IMR-90 (cell line): Measurements from ENCODE around the gene CSRP2. TPM values are rescaled to one million over a fixed set of nuclear protein-coding genes. Genes with fewer than 3 reads are reported as not detected.

Experiments used
- ATAC-seq: fragments of 200-7000 bp; cut with Tn5 transposase; 2 replicates; pipeline ENCODE4 v1.9.1; 2020; ENCODE audit warnings: low read depth, mild to moderate bottlenecking, moderate library complexity
- BruUV-seq: library from RNA; stranded (reverse); fragments of 400-500 nt; replicated peaks from 2 replicates; lab custom pipeline; 2021; lab: Mats Ljungman, UMichigan
- CTCF ChIA-PET: fragments of 300-600 bp; formaldehyde crosslinking; extraction: SDS; loops from one replicate; lab custom pipeline; 2021; ENCODE audit warnings: antibody characterized with exemption; lab: Yijun Ruan, JAX
- POLR2A ChIA-PET: fragments of 300-600 bp; sonication (Branson Sonifier 250); formaldehyde crosslinking; loops from one replicate; lab custom pipeline; 2022; ENCODE audit warnings: antibody characterized with exemption; ENCODE audit not compliant: unreplicated experiment; lab: Charles Lee
- DNase-seq: peaks from one replicate; pipeline ENCODE4 v3.0.0; 2013
- H2AFZ ChIP-seq: replicated peaks from 2 replicates; pipeline ENCODE3; 2013; ENCODE audit warnings: low read length, mild to moderate bottlenecking; ENCODE audit not compliant: poor library complexity
- H2AK5ac ChIP-seq: 2 replicates; pipeline ENCODE4 v1.6.1; 2013; ENCODE audit warnings: low read depth, low read length, inconsistent platforms
- H2AK9ac ChIP-seq: replicated peaks from 2 replicates; pipeline ENCODE3; 2013; ENCODE audit warnings: mild to moderate bottlenecking, low read depth, low read length, moderate library complexity; ENCODE audit not compliant: poor library complexity
- H2BK120ac ChIP-seq: 2 replicates; pipeline ENCODE4 v1.6.1; 2013; ENCODE audit warnings: low read depth, low read length, inconsistent platforms
- H2BK15ac ChIP-seq: 3 replicates; pipeline ENCODE4 v1.6.1; 2013; ENCODE audit warnings: low read depth, low read length, inconsistent platforms
- H2BK20ac ChIP-seq: 2 replicates; pipeline ENCODE4 v1.6.1; 2013; ENCODE audit warnings: low read depth, mild to moderate bottlenecking, inconsistent platforms, low read length, moderate library complexity
- H2BK5ac ChIP-seq: 2 replicates; pipeline ENCODE4 v1.6.1; 2013; ENCODE audit warnings: mild to moderate bottlenecking, low read depth, low read length, inconsistent platforms; ENCODE audit not compliant: poor library complexity, severe bottlenecking
- H3K14ac ChIP-seq: replicated peaks from 2 replicates; pipeline ENCODE4 v1.6.1; 2013; ENCODE audit warnings: low read depth, low read length, inconsistent platforms
- H3K18ac ChIP-seq: 2 replicates; pipeline ENCODE4 v1.6.1; 2013; ENCODE audit warnings: low read depth, low read length, control low read depth
- H3K23ac ChIP-seq: 2 replicates; pipeline ENCODE4 v1.6.1; 2013; ENCODE audit warnings: low read depth, low read length, inconsistent platforms
- H3K27ac ChIP-seq: 2 replicates; pipeline ENCODE4 v1.5.1; 2013; ENCODE audit warnings: mild to moderate bottlenecking, control low read depth, low read length; ENCODE audit not compliant: insufficient read depth
- H3K27me3 ChIP-seq: 2 replicates; pipeline ENCODE4 v1.6.1; 2013; ENCODE audit warnings: low read length; ENCODE audit not compliant: control insufficient read depth, insufficient read depth
- H3K36me3 ChIP-seq: 2 replicates; pipeline ENCODE4 v1.6.1; 2013; ENCODE audit warnings: low read length, mixed read lengths; ENCODE audit not compliant: control insufficient read depth, insufficient read depth
- H3K4ac ChIP-seq: 2 replicates; pipeline ENCODE4 v1.6.1; 2013; ENCODE audit warnings: low read depth, low read length, inconsistent platforms
- H3K4me1 ChIP-seq: 2 replicates; pipeline ENCODE4 v1.6.1; 2013; ENCODE audit warnings: low read length, mixed read lengths; ENCODE audit not compliant: control insufficient read depth, insufficient read depth
- H3K4me2 ChIP-seq: 2 replicates; pipeline ENCODE4 v1.6.1; 2013; ENCODE audit warnings: low read depth, mild to moderate bottlenecking, control low read depth, low read length, moderate library complexity
- H3K4me3 ChIP-seq: 2 replicates; pipeline ENCODE4 v1.5.1; 2013; ENCODE audit warnings: low read depth, mild to moderate bottlenecking, control low read depth, low read length, moderate library complexity; ENCODE audit not compliant: insufficient read depth
- H3K56ac ChIP-seq: 2 replicates; pipeline ENCODE4 v1.6.1; 2013; ENCODE audit warnings: low read length, inconsistent platforms; ENCODE audit not compliant: insufficient read depth; ENCODE audit errors: extremely low read depth
- H3K79me1 ChIP-seq, 2 experiments: 2 replicates each; pipeline ENCODE4 v1.6.1; 2013; ENCODE audit warnings: low read length in 2 of 2, inconsistent platforms in 1 of 2, low read depth in 1 of 2
- H3K9ac ChIP-seq: 2 replicates; pipeline ENCODE4 v1.6.1; 2013; ENCODE audit warnings: low read depth, low read length, control low read depth
- H3K9me1 ChIP-seq: 2 replicates; pipeline ENCODE4 v1.6.1; 2013; ENCODE audit warnings: low read length, inconsistent platforms; ENCODE audit not compliant: insufficient read depth
- H3K9me3 ChIP-seq: 2 replicates; pipeline ENCODE4 v1.6.1; 2013; ENCODE audit warnings: low read length; ENCODE audit not compliant: control insufficient read depth, insufficient read depth
- H4K20me1 ChIP-seq: 2 replicates; pipeline ENCODE4 v1.6.1; 2013; ENCODE audit warnings: low read length, inconsistent platforms; ENCODE audit not compliant: insufficient read depth
- H4K5ac ChIP-seq: 2 replicates; pipeline ENCODE4 v1.6.1; 2013; ENCODE audit warnings: mild to moderate bottlenecking, low read depth, low read length, control low read depth
- H4K8ac ChIP-seq, 2 experiments: 2 replicates each; pipeline ENCODE4 v1.6.1; 2013; ENCODE audit warnings: low read depth in 2 of 2, low read length in 2 of 2, control low read depth in 1 of 2, inconsistent platforms in 1 of 2
- H4K91ac ChIP-seq: 2 replicates; pipeline ENCODE4 v1.6.1; 2013; ENCODE audit warnings: low read depth, low read length, inconsistent platforms; ENCODE audit not compliant: insufficient read depth
- CEBPB ChIP-seq: IDR thresholded peaks from 2 replicates; pipeline ENCODE4 v1.6.1; 2012; ENCODE audit warnings: low read depth, low read length, improper control_type of control experiment
- MAZ ChIP-seq: IDR thresholded peaks from 2 replicates; pipeline ENCODE4 v1.6.1; 2012; ENCODE audit warnings: low read depth, mild to moderate bottlenecking, low read length, improper control_type of control experiment, moderate library complexity, borderline replicate concordance
- POLR2A ChIP-seq: IDR thresholded peaks from 2 replicates; pipeline ENCODE4 v1.6.1; 2012; ENCODE audit warnings: mild to moderate bottlenecking, low read depth, low read length
- RAD21 ChIP-seq: IDR thresholded peaks from 2 replicates; pipeline ENCODE4 v1.6.1; 2012; ENCODE audit warnings: low read length, improper control_type of control experiment
- RCOR1 ChIP-seq: IDR thresholded peaks from 2 replicates; pipeline ENCODE4 v1.6.1; 2012; ENCODE audit warnings: mild to moderate bottlenecking, low read length, improper control_type of control experiment; ENCODE audit not compliant: insufficient replicate concordance
- RFX5 ChIP-seq: IDR thresholded peaks from 2 replicates; pipeline ENCODE4 v1.8.0; 2012; ENCODE audit warnings: low read depth, mild to moderate bottlenecking, low read length, moderate library complexity
- WGBS, 2 experiments: methylation state at CpG; one replicate each; pipeline versions ENCODE4 v1.1.5 to v1.1.7; 2013; ENCODE audit warnings: missing lambda C conversion rate in 2 of 2; ENCODE audit not compliant: insufficient read length in 1 of 2; ENCODE audit errors: extremely low coverage in 2 of 2; 5-methylcytosine and 5-hydroxymethylcytosine counted together
- dilution Hi-C: fragments of 300-500 bp; cut with HindIII; formaldehyde crosslinking; loops from one replicate; pipeline ENCODE4 v1.14.3; 2018; ENCODE audit warnings: low sequenced_read_pairs; ENCODE audit not compliant: unreplicated experiment
- in situ Hi-C: fragments of 300-500 bp; cut with MboI; formaldehyde crosslinking; loops from 3 replicates; pipeline ENCODE4 v1.14.3; 2019; ENCODE audit warnings: low sequenced_read_pairs, inconsistent platforms, mixed read lengths
- intact Hi-C: fragments of 100-400 bp; cut with micrococcal nuclease; formaldehyde crosslinking; loops from 2 replicates; pipeline ENCODE4 v1.10.0; 2022
- polyA plus RNA-seq, 3 experiments: library from polyadenylated mRNA; depleted of rRNA; stranded (reverse); fragments of >200 nt; gene quantifications; 2 replicates each; pipeline ENCODE4 v1.2.3, GENCODE V29; 2012; ENCODE audit warnings: low replicate concordance in 1 of 3
- total RNA-seq: library from RNA; depleted of rRNA; stranded (reverse); fragments of >200 nt; gene quantifications from 2 replicates; pipeline ENCODE4 v1.2.3, GENCODE V29; 2012
- TF ChIP-seq, protein P1 (sequence below): fragments of 150-350 bp; IDR thresholded peaks from 2 replicates; pipeline ENCODE4 v1.6.1; 2016; ENCODE audit warnings: low read depth, mild to moderate bottlenecking, low read length, moderate library complexity, borderline replicate concordance
- TF ChIP-seq, protein P2 (sequence below): conservative IDR thresholded peaks from 2 replicates; pipeline ENCODE4 v1.5.1; 2012; ENCODE audit warnings: mild to moderate bottlenecking, low read depth, low read length, improper control_type of control experiment

The CSRP2 gene
- total and polyA plus RNA-seq, 2 of the 4 experiments (the other 2 are of a cell fraction), result 156 to 179 TPM

DNA sequence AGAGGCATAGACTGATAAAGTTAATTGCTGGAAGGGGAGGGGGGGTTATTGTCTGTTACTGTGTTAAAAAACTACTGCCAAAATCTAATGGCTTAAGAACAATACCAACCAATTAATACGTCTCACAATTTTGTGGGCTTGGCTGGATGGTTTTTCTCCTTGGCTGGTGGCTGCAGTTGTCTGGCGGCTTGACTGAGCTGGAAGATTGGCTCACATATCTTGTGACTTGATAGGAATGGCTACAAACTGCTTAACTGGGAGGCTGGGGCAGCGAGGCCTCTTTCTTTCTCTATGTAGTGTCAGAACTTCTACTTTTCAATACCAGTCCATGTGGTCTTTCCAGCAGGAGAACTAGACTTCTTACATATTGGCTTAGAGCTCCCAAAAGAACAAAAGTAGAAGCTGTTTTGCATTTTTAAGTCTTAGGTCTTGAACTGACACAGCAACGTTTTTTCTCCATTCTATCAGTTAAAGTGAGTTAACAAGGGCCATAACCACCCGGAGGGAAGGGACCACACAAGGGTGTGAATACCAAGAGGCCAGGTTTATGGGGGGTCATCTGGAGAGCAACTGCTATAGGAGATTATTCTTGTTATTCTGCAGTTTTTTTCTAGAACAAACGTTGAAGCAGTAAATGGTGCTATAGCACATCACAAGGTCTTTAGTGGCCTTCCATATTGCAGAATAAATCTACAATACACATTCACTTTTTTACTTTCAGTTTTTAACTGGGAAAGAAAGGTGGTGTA lies 68.0 kb downstream of the CSRP2 start:
- no peak overlapping the region for H4K91ac ChIP-seq
- H3K4me2 ChIP-seq, result no peak overlapping the region
- H3K4me1 ChIP-seq, result no peaks in the 10 kb centered on the region
- POLR2A ChIA-PET, result no interaction called here
- no peak overlapping the region for H2BK120ac ChIP-seq
- H3K79me1 ChIP-seq, result peaks cover 6 to 10% of the 10 kb centered on the region in 2 experiments; a peak in 3 of 4 replicates
- intact Hi-C loops, result no loop called here
- H4K5ac ChIP-seq, result no peak overlapping the region
- H3K27ac ChIP-seq, result no peak overlapping the region
- H3K4me3 ChIP-seq, result no peak overlapping the region
- no peaks in the 10 kb centered on the region for H3K9me3 ChIP-seq
- no peak overlapping the region for H3K18ac ChIP-seq
- H3K9me1 ChIP-seq, result no peaks in the 10 kb centered on the region
- no peak overlapping the region for H3K14ac ChIP-seq
- no peak overlapping the region for H3K56ac ChIP-seq
- H4K20me1 ChIP-seq, result no peaks in the 10 kb centered on the region
- no peak overlapping the region for H2BK15ac ChIP-seq
- in situ Hi-C loops, result no loop called here
- dilution Hi-C loops, result no loop called here
- no peak for ATAC-seq
- H3K23ac ChIP-seq, result no peak overlapping the region
- H3K27me3 ChIP-seq, result no peaks in the 10 kb centered on the region
- H3K36me3 ChIP-seq, result peaks cover 11% of the 10 kb centered on the region
- no peak overlapping the region for H2AK5ac ChIP-seq
- H2AFZ ChIP-seq, result no peak overlapping the region
- no peak overlapping the region for H4K8ac ChIP-seq
- no peak for DNase-seq
- WGBS, 2 experiments, result no CpG with 5 or more reads among the region's 6 CpGs
- H2BK5ac ChIP-seq, result no peak overlapping the region
- no peak for TF ChIP-seq RAD21
- TF ChIP-seq, protein P1, sequence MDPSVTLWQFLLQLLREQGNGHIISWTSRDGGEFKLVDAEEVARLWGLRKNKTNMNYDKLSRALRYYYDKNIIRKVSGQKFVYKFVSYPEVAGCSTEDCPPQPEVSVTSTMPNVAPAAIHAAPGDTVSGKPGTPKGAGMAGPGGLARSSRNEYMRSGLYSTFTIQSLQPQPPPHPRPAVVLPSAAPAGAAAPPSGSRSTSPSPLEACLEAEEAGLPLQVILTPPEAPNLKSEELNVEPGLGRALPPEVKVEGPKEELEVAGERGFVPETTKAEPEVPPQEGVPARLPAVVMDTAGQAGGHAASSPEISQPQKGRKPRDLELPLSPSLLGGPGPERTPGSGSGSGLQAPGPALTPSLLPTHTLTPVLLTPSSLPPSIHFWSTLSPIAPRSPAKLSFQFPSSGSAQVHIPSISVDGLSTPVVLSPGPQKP, result no peak
- TF ChIP-seq, protein P2, sequence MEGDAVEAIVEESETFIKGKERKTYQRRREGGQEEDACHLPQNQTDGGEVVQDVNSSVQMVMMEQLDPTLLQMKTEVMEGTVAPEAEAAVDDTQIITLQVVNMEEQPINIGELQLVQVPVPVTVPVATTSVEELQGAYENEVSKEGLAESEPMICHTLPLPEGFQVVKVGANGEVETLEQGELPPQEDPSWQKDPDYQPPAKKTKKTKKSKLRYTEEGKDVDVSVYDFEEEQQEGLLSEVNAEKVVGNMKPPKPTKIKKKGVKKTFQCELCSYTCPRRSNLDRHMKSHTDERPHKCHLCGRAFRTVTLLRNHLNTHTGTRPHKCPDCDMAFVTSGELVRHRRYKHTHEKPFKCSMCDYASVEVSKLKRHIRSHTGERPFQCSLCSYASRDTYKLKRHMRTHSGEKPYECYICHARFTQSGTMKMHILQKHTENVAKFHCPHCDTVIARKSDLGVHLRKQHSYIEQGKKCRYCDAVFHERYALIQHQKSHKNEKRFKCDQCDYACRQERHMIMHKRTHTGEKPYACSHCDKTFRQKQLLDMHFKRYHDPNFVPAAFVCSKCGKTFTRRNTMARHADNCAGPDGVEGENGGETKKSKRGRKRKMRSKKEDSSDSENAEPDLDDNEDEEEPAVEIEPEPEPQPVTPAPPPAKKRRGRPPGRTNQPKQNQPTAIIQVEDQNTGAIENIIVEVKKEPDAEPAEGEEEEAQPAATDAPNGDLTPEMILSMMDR, result no peak
- TF ChIP-seq POLR2A, result no peak
- no peak for TF ChIP-seq CEBPB
- TF ChIP-seq RFX5, result no peak
- no peak for TF ChIP-seq MAZ
- no peak for TF ChIP-seq RCOR1
- H3K4ac ChIP-seq, result no peak overlapping the region
- H3K9ac ChIP-seq, result no peak overlapping the region
- H2BK20ac ChIP-seq, result no peak overlapping the region
- no TSS peak for BruUV-seq
- CTCF ChIA-PET, result interaction anchor here (3.5 kb wide), 1 partner anchor 10 kb away, joined by 14 read pairs; no protein-coding TSS in a partner anchor
- H2AK9ac ChIP-seq, result no peak overlapping the region
